ENCODE data around the gene RPIA. TPM values are rescaled to one million over a fixed set of nuclear protein-coding genes. Genes with fewer than 3 reads are reported as not detected.
"Not testable (repeated sequence)": the region's sequence is repeated elsewhere in the genome, so short reads cannot be mapped to it uniquely, and the experiment has no call there.

Gene RPIA
- total and polyA plus RNA-seq, 2 donors (not counting 1 experiment from before 2014, with no cell fraction given): 6.4 to 9.4 TPM

GRCh38 chr2:88754585-88755320 is 63.3 kb downstream of the RPIA start:
- no peak overlapping the region for H3K27ac ChIP-seq (ENCODE audit: insufficient read depth, low read length)
- H3K27me3 ChIP-seq (ENCODE audit: control insufficient read depth, insufficient read depth, low read length): no peaks in the 10 kb centered on the region
- DNase-seq (ENCODE audit: low read depth in 2 of 2): no peak
- no peak overlapping the region for H3K4me2 ChIP-seq (ENCODE audit: extremely low read depth, insufficient read depth, low read length)
- no peak for TF ChIP-seq CTCF (conservative IDR thresholded peaks at IDR 0.05 in 1 of 2, IDR thresholded peaks at IDR 0.05 in 1 of 2; ENCODE audit: low read depth in 1 of 2, low read length in 2 of 2)
- H3K4me1 ChIP-seq (ENCODE audit: control insufficient read depth, extremely low read depth, insufficient read depth, low read length): no peaks in the 10 kb centered on the region
- no peaks in the 10 kb centered on the region for H3K9me3 ChIP-seq (ENCODE audit: control insufficient read depth, insufficient read depth, low read depth, low read length)
- H2AFZ ChIP-seq (ENCODE audit: low read length): no peak overlapping the region
- no peaks in the 10 kb centered on the region for H3K79me2 ChIP-seq (ENCODE audit: control insufficient read depth, insufficient read depth, low read length)
- H4K20me1 ChIP-seq (ENCODE audit: control insufficient read depth, extremely low read depth, insufficient read depth, low read length): no peaks in the 10 kb centered on the region
- H3K9ac ChIP-seq (ENCODE audit: insufficient read depth, low read length): no peak overlapping the region
- no peaks in the 10 kb centered on the region for H3K36me3 ChIP-seq (ENCODE audit: control insufficient read depth, insufficient read depth, low read length)
- no peak overlapping the region for H3K4me3 ChIP-seq (replicated peaks in 1 of 4; ENCODE audit: control extremely low read depth in 1 of 4, insufficient read depth in 1 of 4, low read depth in 3 of 4, low read length in 4 of 4)

GRCh38 chr2:88755836-88756235 is 64.4 kb downstream of the RPIA start:
- Histone ChIP-seq H4K20me1 (ENCODE audit: control insufficient read depth, extremely low read depth, insufficient read depth, low read length) (no peaks in the 10 kb centered on the region), H3K4me1 (ENCODE audit: control insufficient read depth, extremely low read depth, insufficient read depth, low read length) (no peaks in the 10 kb centered on the region), H3K9me3 (ENCODE audit: control insufficient read depth, insufficient read depth, low read depth, low read length) (no peaks in the 10 kb centered on the region), H3K4me2 (ENCODE audit: extremely low read depth, insufficient read depth, low read length) (no peak overlapping the region), H3K9ac (ENCODE audit: insufficient read depth, low read length) (no peak overlapping the region), H3K79me2 (ENCODE audit: control insufficient read depth, insufficient read depth, low read length) (no peaks in the 10 kb centered on the region), H3K27me3 (ENCODE audit: control insufficient read depth, insufficient read depth, low read length) (no peaks in the 10 kb centered on the region), H3K27ac (ENCODE audit: insufficient read depth, low read length) (no peak overlapping the region), H3K4me3 (replicated peaks in 1 of 4; ENCODE audit: control extremely low read depth in 1 of 4, insufficient read depth in 1 of 4, low read depth in 3 of 4, low read length in 4 of 4) (no peak overlapping the region), H2AFZ (ENCODE audit: low read length) (no peak overlapping the region), H3K36me3 (ENCODE audit: control insufficient read depth, insufficient read depth, low read length) (no peaks in the 10 kb centered on the region)
- TF ChIP-seq CTCF (conservative IDR thresholded peaks at IDR 0.05 in 1 of 2, IDR thresholded peaks at IDR 0.05 in 1 of 2; ENCODE audit: low read depth in 1 of 2, low read length in 2 of 2) (no peak), EZH2 (IDR thresholded peaks at IDR 0.05; ENCODE audit: low read length, missing control alignments) (no peak)
- no peak for DNase-seq (ENCODE audit: low read depth in 2 of 2)

- H3K36me3 ChIP-seq (ENCODE audit: control insufficient read depth, insufficient read depth, low read length): no peaks in the 10 kb centered on the region
- H3K27ac ChIP-seq (ENCODE audit: insufficient read depth, low read length): no peak overlapping the region
- no peaks in the 10 kb centered on the region for H3K27me3 ChIP-seq (ENCODE audit: control insufficient read depth, insufficient read depth, low read length)
- no peaks in the 10 kb centered on the region for H4K20me1 ChIP-seq (ENCODE audit: control insufficient read depth, extremely low read depth, insufficient read depth, low read length)
- no peak overlapping the region for H3K9ac ChIP-seq (ENCODE audit: insufficient read depth, low read length)
- no peak overlapping the region for H3K4me2 ChIP-seq (ENCODE audit: extremely low read depth, insufficient read depth, low read length)
- TF ChIP-seq EZH2 (IDR thresholded peaks at IDR 0.05; ENCODE audit: low read length, missing control alignments) (no peak), CTCF (conservative IDR thresholded peaks at IDR 0.05 in 1 of 2, IDR thresholded peaks at IDR 0.05 in 1 of 2; ENCODE audit: low read depth in 1 of 2, low read length in 2 of 2) (no peak)
- H2AFZ ChIP-seq (ENCODE audit: low read length): no peak overlapping the region
- no peaks in the 10 kb centered on the region for H3K9me3 ChIP-seq (ENCODE audit: control insufficient read depth, insufficient read depth, low read depth, low read length)
- H3K4me3 ChIP-seq (replicated peaks in 1 of 4; ENCODE audit: control extremely low read depth in 1 of 4, insufficient read depth in 1 of 4, low read depth in 3 of 4, low read length in 4 of 4): no peak overlapping the region
- DNase-seq (ENCODE audit: low read depth in 2 of 2): no peak
- H3K79me2 ChIP-seq (ENCODE audit: control insufficient read depth, insufficient read depth, low read length): no peaks in the 10 kb centered on the region
- H3K4me1 ChIP-seq (ENCODE audit: control insufficient read depth, extremely low read depth, insufficient read depth, low read length): no peaks in the 10 kb centered on the region
These were observed 65.6 kb downstream of the RPIA start for GRCh38 chr2:88757025-88757424.

GRCh38 chr2:88758702-88759101 is 67.2 kb downstream of the RPIA start:
- not testable (repeated sequence) for H3K36me3 ChIP-seq (ENCODE audit: control insufficient read depth, insufficient read depth, low read length); H3K4me1 ChIP-seq (ENCODE audit: control insufficient read depth, extremely low read depth, insufficient read depth, low read length); H3K9me3 ChIP-seq (ENCODE audit: control insufficient read depth, insufficient read depth, low read depth, low read length); H3K79me2 ChIP-seq (ENCODE audit: control insufficient read depth, insufficient read depth, low read length); H3K4me3 ChIP-seq (replicated peaks in 1 of 4; ENCODE audit: control extremely low read depth in 1 of 4, insufficient read depth in 1 of 4, low read depth in 3 of 4, low read length in 4 of 4); H3K4me2 ChIP-seq (ENCODE audit: extremely low read depth, insufficient read depth, low read length); H3K9ac ChIP-seq (ENCODE audit: insufficient read depth, low read length); H3K27ac ChIP-seq (ENCODE audit: insufficient read depth, low read length); H2AFZ ChIP-seq (ENCODE audit: low read length); H4K20me1 ChIP-seq (ENCODE audit: control insufficient read depth, extremely low read depth, insufficient read depth, low read length); DNase-seq (ENCODE audit: low read depth in 2 of 2); H3K27me3 ChIP-seq (ENCODE audit: control insufficient read depth, insufficient read depth, low read length)
